ENCODE measurements around the gene PPY. TPM values are rescaled to one million over a fixed set of nuclear protein-coding genes. Genes with fewer than 3 reads are reported as not detected.

Gene PPY
- total RNA-seq, 2 experiments from 2014 or later: not detected

GRCh38 chr17:43950554-43950953 lies 8.3 kb upstream of the PPY start:
- intact Hi-C loops (cut with micrococcal nuclease): no loop called here
- H3K27ac Mint-ChIP-seq: no peak overlapping the region
- ChIA-PET CTCF (interaction anchor here (1.6 to 1.8 kb wide), 2 partner anchors 12 to 20 kb away, joined by 4 read pairs; no protein-coding TSS in a partner anchor), POLR2A (no interaction called here)
- peaks cover 2% of the 10 kb centered on the region for H3K4me1 Mint-ChIP-seq (ENCODE audit: low read depth)
- ATAC-seq (no peak), DNase-seq (no peak)
- no peak for TF ChIP-seq CTCF (IDR thresholded peaks at IDR 0.05)
- peaks cover 40% of the 10 kb centered on the region for H3K27me3 Mint-ChIP-seq
- H3K4me3 Mint-ChIP-seq: no peak overlapping the region
- H3K9me3 Mint-ChIP-seq: no peaks in the 10 kb centered on the region
- no peaks in the 10 kb centered on the region for H3K36me3 Mint-ChIP-seq (ENCODE audit: low read depth)

GRCh38 chr17:43949781-43950180 lies 7.5 kb upstream of the PPY start:
- CTCF ChIA-PET: interaction anchor here (1.6 to 1.8 kb wide), 2 partner anchors 11 to 20 kb away, joined by 4 read pairs; no protein-coding TSS in a partner anchor
- Mint-ChIP-seq H3K27ac (no peak overlapping the region), H3K36me3 (ENCODE audit: low read depth) (no peaks in the 10 kb centered on the region), H3K4me1 (ENCODE audit: low read depth) (peaks cover 4% of the 10 kb centered on the region), H3K4me3 (no peak overlapping the region), H3K27me3 (peaks cover 37% of the 10 kb centered on the region), H3K9me3 (no peaks in the 10 kb centered on the region)
- no peak for TF ChIP-seq CTCF (IDR thresholded peaks at IDR 0.05)
- ATAC-seq (no peak), DNase-seq (no peak)
- intact Hi-C loops (cut with micrococcal nuclease): no loop called here
- POLR2A ChIA-PET: no interaction called here

GRCh38 chr17:43946781-43947180 lies 4.5 kb upstream of the PPY start:
- Mint-ChIP-seq H3K4me1 (ENCODE audit: low read depth) (peaks cover 3% of the 10 kb centered on the region), H3K27me3 (peaks cover 17% of the 10 kb centered on the region), H3K27ac (no peak overlapping the region), H3K36me3 (ENCODE audit: low read depth) (no peaks in the 10 kb centered on the region), H3K9me3 (no peaks in the 10 kb centered on the region), H3K4me3 (no peak overlapping the region)
- intact Hi-C loops (cut with micrococcal nuclease): no loop called here
- DNase-seq (no peak), ATAC-seq (no peak)
- ChIA-PET CTCF (interaction anchor here (0.7 to 1.5 kb wide), 5 partner anchors 9 to 169 kb away, joined by 3 to 5 read pairs (median 3); no protein-coding TSS in a partner anchor), POLR2A (no interaction called here)
- TF ChIP-seq CTCF (IDR thresholded peaks at IDR 0.05): no peak

GRCh38 chr17:43945074-43945829 lies 3.0 kb upstream of the PPY start:
- no peak overlapping the region for H3K27ac Mint-ChIP-seq
- no peak for TF ChIP-seq CTCF (IDR thresholded peaks at IDR 0.05)
- H3K27me3 Mint-ChIP-seq: peaks cover 6% of the 10 kb centered on the region
- ATAC-seq (no peak), DNase-seq (no peak)
- ChIA-PET POLR2A (no interaction called here), CTCF (interaction anchor here (1.0 to 4.2 kb wide), 12 partner anchors 9 to 111 kb away, joined by 4 to 62 read pairs (median 6); partner anchors contain the start of genes MPP2, PYY and TMEM101)
- intact Hi-C loops (cut with micrococcal nuclease): loop anchor here (2.0 kb wide), 1 partner anchor 50 kb away; no protein-coding TSS in a partner anchor
- H3K4me3 Mint-ChIP-seq: no peak overlapping the region
- no peaks in the 10 kb centered on the region for H3K36me3 Mint-ChIP-seq (ENCODE audit: low read depth)
- H3K9me3 Mint-ChIP-seq: no peaks in the 10 kb centered on the region
- H3K4me1 Mint-ChIP-seq (ENCODE audit: low read depth): peaks cover 3% of the 10 kb centered on the region

- DNase-seq (peak; percentile 49), ATAC-seq (peak; percentile 42)
- ChIA-PET POLR2A (interaction anchor here (1.0 kb wide), 1 partner anchor 8 kb away, joined by 3 read pairs; no protein-coding TSS in a partner anchor), CTCF (interaction anchor here (0.6 to 3.9 kb wide), 7 partner anchors 14 to 101 kb away, joined by 3 to 13 read pairs (median 3); no protein-coding TSS in a partner anchor)
- no peak overlapping the region for H3K27ac Mint-ChIP-seq
- peaks cover 5% of the 10 kb centered on the region for H3K27me3 Mint-ChIP-seq
- peak; percentile 43 for TF ChIP-seq CTCF (IDR thresholded peaks at IDR 0.05)
- no peaks in the 10 kb centered on the region for H3K9me3 Mint-ChIP-seq
- no peak overlapping the region for H3K4me3 Mint-ChIP-seq
- peaks cover 14% of the 10 kb centered on the region for H3K4me1 Mint-ChIP-seq (ENCODE audit: low read depth)
- H3K36me3 Mint-ChIP-seq (ENCODE audit: low read depth): no peaks in the 10 kb centered on the region
- intact Hi-C loops (cut with micrococcal nuclease): no loop called here
These were observed 1.6 kb downstream of the PPY start for GRCh38 chr17:43940630-43941029.
